Transverse colon (tissue), 4 donors: ENCODE measurements around the gene BRINP2.

Experiments
- POLR2A ChIP-seq: fragments of 450-650 bp; IDR thresholded peaks from one replicate; pipeline ENCODE4 v1.6.1; 2016; ENCODE audit warnings: antibody characterized with exemption, mild to moderate bottlenecking, moderate library complexity
- POLR2AphosphoS5 ChIP-seq, 3 donors: sonication (generic); formaldehyde crosslinking; IDR thresholded peaks; one replicate each; pipeline ENCODE4 v1.6.1; 2016; ENCODE audit warnings: antibody characterized with exemption in 3 of 3
- TF ChIP-seq, protein P1 (sequence below), 5 experiments: fragments of 200-600 bp in 3 of 5; fragments of 450-650 bp in 2 of 5; sonication (generic) in 3 of 5; IDR thresholded peaks; 1 replicate in 2 of 5; 2 replicates in 3 of 5; pipeline ENCODE4 v1.5.1; 2016 to 2017; ENCODE audit warnings: antibody characterized with exemption in 5 of 5, inconsistent platforms in 3 of 5, mild to moderate bottlenecking in 2 of 5, moderate library complexity in 1 of 5

DNA sequence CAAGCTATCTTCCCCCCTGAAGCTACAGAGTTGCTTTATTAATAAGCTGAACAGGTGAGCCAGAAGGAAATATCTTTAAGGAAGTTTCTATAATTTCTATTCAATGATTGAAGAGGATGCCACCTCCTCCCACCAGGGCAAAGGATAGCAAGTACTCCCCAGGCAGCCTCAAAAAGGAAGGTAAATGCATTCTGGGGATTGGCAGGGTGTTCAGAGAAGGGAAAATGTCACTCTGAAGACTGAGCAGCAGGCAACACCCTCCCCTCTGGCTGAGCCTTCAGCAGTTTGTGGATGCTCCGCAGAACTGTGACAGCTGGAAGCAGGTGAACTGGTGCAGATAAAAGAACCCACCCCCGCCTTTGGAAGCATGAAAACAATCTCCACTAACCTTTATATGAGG lies 140.8 kb downstream of the BRINP2 start:
- TF ChIP-seq, protein P1, sequence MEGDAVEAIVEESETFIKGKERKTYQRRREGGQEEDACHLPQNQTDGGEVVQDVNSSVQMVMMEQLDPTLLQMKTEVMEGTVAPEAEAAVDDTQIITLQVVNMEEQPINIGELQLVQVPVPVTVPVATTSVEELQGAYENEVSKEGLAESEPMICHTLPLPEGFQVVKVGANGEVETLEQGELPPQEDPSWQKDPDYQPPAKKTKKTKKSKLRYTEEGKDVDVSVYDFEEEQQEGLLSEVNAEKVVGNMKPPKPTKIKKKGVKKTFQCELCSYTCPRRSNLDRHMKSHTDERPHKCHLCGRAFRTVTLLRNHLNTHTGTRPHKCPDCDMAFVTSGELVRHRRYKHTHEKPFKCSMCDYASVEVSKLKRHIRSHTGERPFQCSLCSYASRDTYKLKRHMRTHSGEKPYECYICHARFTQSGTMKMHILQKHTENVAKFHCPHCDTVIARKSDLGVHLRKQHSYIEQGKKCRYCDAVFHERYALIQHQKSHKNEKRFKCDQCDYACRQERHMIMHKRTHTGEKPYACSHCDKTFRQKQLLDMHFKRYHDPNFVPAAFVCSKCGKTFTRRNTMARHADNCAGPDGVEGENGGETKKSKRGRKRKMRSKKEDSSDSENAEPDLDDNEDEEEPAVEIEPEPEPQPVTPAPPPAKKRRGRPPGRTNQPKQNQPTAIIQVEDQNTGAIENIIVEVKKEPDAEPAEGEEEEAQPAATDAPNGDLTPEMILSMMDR (IDR thresholded peaks at IDR 0.05), result no peak
- no peak for TF ChIP-seq POLR2A
- no peak for TF ChIP-seq POLR2AphosphoS5 (IDR thresholded peaks at IDR 0.05)
